Stimulated activated CD4-positive, alpha-beta T cell treated with anti-CD3 and anti-CD28 coated beads, Interleukin-1b, Interleukin-23, amount 100 ng/mL, for 4 hours (primary cell): ENCODE measurements around the gene ANKRD33.

Experiments
- DNase-seq, 2 donors: peaks; one replicate each; pipeline ENCODE4 v3.0.0-alpha.2; 2020; ENCODE audit warnings: low read depth in 2 of 2

The ANKRD33 gene

DNA sequence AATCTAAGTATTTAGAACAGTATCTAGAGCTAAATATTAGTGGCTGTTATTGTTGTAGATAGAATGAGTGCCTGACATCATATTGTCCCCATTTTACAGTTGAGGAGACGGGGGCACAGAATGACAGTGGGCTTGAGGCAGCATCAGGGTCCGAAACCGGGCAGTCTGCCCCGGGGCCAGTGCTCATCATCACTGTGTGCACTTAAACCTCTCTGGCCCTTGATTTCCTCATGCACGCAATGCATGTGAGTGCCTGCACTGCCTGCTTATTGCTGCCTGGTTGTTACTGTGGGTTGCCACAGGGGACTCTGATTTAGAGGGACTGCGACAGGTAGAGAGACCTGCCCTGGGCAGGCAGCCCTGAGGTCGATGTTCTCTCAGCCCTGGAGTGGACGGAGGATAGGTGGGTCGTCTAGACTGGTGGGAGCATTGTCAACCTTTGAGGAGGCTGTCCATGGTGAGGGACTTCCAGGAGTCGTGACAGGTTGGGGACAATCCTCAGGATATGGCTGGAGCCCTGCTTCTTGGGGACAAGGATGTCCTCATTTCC is 29.2 kb downstream of the ANKRD33 start:
- no peak for DNase-seq

- DNase-seq: no peak
Measured at GRCh38 chr12:51917746-51918453, 30.0 kb downstream of the ANKRD33 start.

- no peak for DNase-seq
Measured at GRCh38 chr12:51920046-51920445, 32.1 kb downstream of the ANKRD33 start.

DNA sequence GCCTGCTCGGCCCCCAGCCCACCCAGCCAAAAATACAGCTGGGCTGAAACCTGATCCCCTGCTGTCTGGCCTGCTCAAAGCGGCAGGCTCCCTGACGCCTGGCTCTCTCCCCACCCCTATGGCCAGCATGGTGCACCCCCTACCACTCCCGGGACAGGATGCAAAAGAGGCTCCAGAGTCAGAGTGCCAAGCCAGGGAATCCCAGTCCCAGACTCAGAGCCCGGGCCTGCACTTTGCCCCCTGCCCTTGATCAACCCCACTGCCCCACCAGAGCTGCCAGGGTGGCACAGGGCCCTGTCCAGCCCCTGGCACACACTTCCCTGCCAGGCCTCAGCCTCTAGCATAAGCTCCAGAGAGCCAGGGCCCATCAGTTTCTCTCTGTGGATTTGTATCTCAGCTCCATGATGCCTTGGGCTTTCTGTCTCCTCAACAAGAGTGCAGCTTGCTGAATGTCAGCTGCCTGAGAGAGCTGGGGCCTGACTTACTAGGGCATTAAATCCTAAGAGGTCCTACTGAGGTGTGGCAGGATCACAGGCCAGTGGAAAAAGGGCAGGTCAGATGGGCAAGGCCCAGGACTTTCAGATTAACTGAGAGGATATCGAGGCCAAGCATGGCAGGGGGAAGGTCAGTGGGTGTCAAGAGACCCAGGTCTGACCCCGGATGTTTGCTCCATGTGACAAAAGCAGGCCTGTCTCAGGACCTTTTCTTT is 33.3 kb downstream of the ANKRD33 start:
- DNase-seq: no peak

DNA sequence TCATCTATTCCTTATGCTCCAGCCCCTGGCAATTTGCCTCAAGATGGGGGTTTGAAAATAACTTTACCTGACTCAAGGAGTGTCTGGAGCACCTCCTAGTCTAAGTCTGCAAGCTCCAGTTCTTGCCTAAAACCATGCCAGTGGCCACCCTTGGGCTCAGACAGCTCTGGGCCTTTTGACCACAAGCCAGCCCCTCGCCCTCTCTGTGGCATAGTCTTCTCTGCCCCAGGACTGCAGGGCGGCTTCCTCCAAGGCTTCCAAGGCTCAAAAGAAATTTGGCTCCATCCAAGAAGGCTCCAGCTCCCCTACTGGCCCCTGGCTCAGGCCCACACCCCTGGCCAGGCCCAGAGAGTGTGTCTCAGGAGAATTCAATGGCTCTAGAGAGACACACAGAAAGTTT is 34.2 kb downstream of the ANKRD33 start:
- DNase-seq: no peak

DNA sequence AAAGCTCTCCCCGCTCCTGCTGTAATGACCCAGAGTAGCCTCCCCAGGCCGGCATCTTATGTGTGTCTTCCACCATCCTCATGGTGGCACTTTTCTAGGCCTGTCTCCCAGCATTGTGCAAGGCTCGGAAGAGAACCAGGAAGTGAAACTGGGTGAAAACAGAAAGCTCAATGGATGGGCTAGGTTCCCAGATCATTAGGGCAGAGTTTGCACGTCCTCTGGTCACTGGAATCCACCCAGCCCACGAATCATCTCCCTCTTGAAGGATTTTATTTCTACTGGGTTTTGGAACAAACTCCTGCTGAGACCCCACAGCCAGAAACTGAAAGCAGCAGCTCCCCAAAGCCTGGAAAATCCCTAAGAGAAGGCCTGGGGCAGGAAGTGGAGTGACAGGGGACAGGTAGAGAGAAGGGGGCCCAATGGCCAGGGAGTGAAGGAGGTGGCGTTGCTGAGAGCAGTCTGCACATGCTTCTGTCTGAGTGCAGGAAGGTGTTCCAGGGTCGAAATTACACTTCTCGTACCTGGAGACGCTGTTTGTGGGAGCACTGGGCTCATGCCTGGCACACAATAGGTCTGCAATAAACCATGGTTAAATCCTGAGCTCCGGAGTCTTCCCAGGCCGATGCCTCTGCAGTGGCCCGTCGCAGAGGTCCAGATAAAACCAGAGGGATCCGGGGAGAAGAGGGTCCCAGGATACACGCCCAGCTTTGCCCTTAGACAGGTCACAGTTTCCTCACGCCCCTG is 35.0 kb downstream of the ANKRD33 start:
- no peak for DNase-seq

GRCh38 chr12:51923506-51924365 is 35.8 kb downstream of the ANKRD33 start:
- peak; percentile 44 to 62 for DNase-seq

DNA sequence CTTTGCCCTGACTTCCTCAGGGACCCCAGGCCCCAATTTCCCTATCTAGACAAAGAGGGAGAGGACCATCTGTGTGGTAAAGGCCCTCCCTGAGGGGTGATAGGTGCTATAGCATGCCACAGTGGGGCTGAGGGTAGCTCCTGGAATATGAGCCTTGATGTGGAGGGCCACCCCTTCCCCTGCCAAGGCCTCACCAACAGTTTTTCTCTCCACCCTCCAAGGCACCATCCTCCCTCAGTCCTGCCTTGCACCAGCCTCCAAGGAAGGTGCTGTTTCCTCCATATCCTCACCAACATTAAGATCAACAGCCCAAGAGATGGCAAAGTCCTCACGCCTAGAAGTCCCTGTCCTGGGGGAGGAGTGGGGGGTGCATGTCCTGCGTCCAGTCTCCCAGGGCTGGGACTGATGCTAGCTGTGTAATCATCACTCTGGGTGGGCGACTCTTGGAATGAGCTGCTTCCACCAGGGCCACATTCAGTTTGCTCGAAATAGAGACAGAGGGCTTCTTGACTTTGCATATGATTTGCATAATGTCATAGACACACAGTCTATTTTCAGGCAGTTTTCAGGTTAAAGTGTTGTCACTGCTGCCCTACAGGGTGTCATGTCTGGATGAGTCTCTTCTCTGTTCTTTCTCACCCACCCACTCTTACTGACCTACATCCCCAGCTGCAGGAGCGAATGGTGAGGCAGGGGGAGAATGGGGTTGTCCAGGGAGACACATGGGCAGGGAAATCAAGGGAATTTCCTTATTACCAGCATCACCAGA is 36.8 kb downstream of the ANKRD33 start:
- DNase-seq: no peak

DNA sequence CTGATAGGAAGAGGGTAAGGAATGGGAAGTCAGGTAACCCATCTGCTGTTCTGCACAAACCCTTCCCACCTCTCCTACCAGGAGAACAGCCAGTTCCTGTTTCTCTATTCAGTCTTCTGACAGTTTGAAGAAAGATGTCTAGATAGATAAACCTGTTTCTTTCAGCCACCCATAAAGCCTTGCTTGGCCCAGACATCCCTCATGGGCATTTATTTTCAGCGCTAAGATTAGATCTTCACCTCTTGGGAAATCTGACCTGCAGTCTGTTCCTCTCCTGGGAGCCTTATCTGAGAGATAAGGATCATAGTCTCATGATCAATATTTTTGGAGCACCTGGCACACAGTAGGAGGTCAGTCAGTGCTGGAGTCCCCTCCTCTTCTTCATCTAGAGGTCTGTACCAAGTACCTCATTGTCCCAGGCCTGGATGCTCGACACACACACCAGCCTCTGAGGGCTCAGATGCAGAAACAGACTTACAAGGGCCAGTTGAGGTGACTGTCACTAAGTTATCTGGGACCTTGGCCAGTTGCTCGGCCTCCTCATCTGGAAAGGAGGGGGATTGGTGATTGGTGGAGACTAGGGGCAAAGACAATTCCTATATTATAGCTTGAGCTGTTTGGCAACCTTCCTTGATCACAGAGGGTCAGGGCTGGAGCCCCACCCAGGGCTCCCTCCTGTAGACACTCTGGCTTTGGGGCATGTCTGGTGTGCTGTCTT is 37.6 kb downstream of the ANKRD33 start:
- DNase-seq: no peak

GRCh38 chr12:51926064-51926632 is 38.2 kb downstream of the ANKRD33 start:
- no peak for DNase-seq

DNA sequence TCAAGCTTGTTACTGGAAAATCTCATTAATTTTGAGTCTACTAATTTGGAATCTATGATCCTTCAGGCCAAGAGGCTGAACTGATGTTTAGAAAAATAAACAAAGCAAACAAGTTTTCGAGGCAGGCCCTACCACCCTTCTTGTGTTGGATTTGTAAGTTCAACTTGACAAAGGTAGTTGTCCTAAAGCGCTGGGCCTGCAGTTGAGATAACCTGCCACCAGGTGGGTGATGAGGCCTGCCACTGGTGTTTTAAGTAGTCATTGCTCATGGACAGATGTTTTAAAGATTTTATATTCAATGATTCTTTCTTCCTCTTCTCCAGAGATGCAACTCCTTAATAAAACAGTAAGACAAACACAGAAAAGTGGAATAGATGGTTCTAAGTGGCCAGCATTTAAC is 38.8 kb downstream of the ANKRD33 start:
- peak; percentile 30 to 37 for DNase-seq

- DNase-seq: no peak
Measured at GRCh38 chr12:51932218-51933076, 44.5 kb downstream of the ANKRD33 start.

DNA sequence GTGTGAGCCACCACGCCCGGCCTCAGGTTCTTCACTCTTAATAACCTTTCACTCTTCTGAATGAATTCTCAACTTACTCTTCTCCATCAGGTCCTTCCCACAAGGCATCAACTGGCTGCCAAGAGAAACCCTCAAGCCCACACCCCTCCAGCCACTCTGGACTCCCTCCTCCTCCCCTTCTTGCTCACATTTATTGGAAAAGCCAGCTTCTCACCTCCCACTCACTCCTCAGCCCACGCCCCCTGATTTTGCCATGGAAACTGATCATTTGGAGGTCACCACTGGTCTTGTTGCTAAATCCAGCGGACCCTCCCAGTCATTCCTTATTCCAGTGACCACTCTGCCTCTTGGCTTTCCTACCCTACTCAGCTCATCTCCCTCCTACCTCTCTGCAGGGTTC is 46.2 kb downstream of the ANKRD33 start:
- DNase-seq: no peak

DNA sequence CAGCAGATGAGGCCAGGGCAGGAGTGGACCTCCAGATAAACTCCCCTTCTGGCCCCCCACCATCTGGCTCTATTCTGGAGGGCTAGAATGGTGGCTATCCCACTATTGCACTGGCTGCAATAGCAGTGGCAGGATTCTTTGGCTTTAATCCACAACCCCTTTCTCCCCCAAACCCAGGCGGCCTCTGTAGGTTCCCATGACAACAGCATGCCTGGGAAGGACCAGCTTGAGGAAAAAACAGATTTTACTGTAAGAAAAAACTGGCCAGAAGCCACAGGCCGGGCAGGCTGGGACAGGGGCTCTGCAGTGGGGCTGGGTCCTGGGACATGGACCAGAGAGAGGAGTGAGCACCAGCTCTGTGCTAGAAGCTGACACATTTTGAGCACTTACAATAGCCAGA is 50.0 kb downstream of the ANKRD33 start:
- no peak for DNase-seq

- no peak for DNase-seq
Measured at GRCh38 chr12:51938726-51939125, 50.8 kb downstream of the ANKRD33 start.

DNA sequence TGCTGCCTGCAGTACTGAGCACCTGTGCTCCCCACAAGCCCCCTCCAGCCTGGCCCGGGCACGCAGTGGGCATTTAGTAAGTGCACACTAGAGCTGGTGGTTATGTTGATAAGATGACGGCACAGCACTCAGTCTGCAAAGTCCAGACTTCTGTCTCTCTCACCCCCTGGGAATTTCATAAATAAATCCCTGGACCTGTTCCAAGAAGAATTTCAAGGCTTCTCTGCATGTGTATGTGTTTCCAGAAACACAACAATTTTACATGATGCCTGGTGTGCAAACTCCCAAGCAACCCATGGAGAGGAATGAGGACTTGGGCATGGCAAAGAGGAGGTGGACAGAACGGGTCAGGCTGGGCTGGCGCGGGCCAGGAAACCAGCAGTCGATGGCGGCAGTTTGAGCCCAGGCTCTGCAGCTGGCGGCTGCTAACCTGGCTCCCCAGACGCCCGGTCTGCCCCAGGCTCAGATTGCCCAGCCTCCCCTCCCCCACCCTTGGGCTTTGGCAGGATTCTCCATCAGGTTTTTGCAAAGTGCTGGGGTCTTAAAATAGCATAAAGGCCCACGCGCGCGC is 53.2 kb downstream of the ANKRD33 start:
- no peak for DNase-seq
